ENCODE data around the gene RSPRY1.

Gene RSPRY1

GRCh38 chr16:57235128-57236021, 49.2 kb downstream of the RSPRY1 start:
- H3K4me1 ChIP-seq (ENCODE audit: control insufficient read depth, insufficient read depth, low read length), result no peaks in the 10 kb centered on the region
- H3K9ac ChIP-seq (ENCODE audit: low read depth, low read length), result no peak overlapping the region
- H3K27me3 ChIP-seq (ENCODE audit: control insufficient read depth, insufficient read depth, low read length), result no peaks in the 10 kb centered on the region
- H3K4me3 ChIP-seq (ENCODE audit: low read depth, low read length), result no peak overlapping the region
- H3K9me3 ChIP-seq (ENCODE audit: control insufficient read depth, insufficient read depth, low read length), result no peaks in the 10 kb centered on the region
- peaks cover 3% of the 10 kb centered on the region for H3K36me3 ChIP-seq (ENCODE audit: control insufficient read depth, insufficient read depth, low read length)

DNA sequence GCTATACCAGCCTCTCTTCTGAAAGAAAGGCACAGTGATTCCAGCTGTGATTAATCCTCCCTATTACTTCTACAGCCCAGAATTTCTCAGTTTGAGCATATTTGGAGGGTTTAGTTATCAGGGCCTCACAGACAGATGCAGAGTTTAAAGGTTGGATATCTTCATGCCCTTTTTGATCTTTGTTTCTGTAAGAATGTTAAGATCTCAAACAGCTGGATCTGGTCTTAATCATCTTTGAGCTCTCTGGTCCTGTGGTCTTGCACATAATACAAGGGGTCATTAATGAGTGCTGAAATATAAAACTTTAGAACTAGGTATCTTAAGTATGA, 49.9 kb downstream of the RSPRY1 start:
- Histone ChIP-seq H3K27me3 (ENCODE audit: control insufficient read depth, insufficient read depth, low read length) (no peaks in the 10 kb centered on the region), H3K4me3 (ENCODE audit: low read depth, low read length) (no peak overlapping the region), H3K9me3 (ENCODE audit: control insufficient read depth, insufficient read depth, low read length) (no peaks in the 10 kb centered on the region), H3K9ac (ENCODE audit: low read depth, low read length) (no peak overlapping the region), H3K4me1 (ENCODE audit: control insufficient read depth, insufficient read depth, low read length) (no peaks in the 10 kb centered on the region), H3K36me3 (ENCODE audit: control insufficient read depth, insufficient read depth, low read length) (peaks cover 3% of the 10 kb centered on the region)

GRCh38 chr16:57238682-57239081, 52.6 kb downstream of the RSPRY1 start:
- Histone ChIP-seq H3K27me3 (ENCODE audit: control insufficient read depth, insufficient read depth, low read length) (no peaks in the 10 kb centered on the region), H3K4me3 (ENCODE audit: low read depth, low read length) (no peak overlapping the region), H3K9ac (ENCODE audit: low read depth, low read length) (no peak overlapping the region), H3K36me3 (ENCODE audit: control insufficient read depth, insufficient read depth, low read length) (no peaks in the 10 kb centered on the region), H3K4me1 (ENCODE audit: control insufficient read depth, insufficient read depth, low read length) (no peaks in the 10 kb centered on the region), H3K9me3 (ENCODE audit: control insufficient read depth, insufficient read depth, low read length) (no peaks in the 10 kb centered on the region)

- Histone ChIP-seq H3K4me1 (ENCODE audit: control insufficient read depth, insufficient read depth, low read length) (no peaks in the 10 kb centered on the region), H3K36me3 (ENCODE audit: control insufficient read depth, insufficient read depth, low read length) (no peaks in the 10 kb centered on the region), H3K9ac (ENCODE audit: low read depth, low read length) (no peak overlapping the region), H3K4me3 (ENCODE audit: low read depth, low read length) (no peak overlapping the region), H3K27me3 (ENCODE audit: control insufficient read depth, insufficient read depth, low read length) (no peaks in the 10 kb centered on the region), H3K9me3 (ENCODE audit: control insufficient read depth, insufficient read depth, low read length) (no peaks in the 10 kb centered on the region)
These were observed 53.0 kb downstream of the RSPRY1 start for GRCh38 chr16:57239107-57239506.

DNA sequence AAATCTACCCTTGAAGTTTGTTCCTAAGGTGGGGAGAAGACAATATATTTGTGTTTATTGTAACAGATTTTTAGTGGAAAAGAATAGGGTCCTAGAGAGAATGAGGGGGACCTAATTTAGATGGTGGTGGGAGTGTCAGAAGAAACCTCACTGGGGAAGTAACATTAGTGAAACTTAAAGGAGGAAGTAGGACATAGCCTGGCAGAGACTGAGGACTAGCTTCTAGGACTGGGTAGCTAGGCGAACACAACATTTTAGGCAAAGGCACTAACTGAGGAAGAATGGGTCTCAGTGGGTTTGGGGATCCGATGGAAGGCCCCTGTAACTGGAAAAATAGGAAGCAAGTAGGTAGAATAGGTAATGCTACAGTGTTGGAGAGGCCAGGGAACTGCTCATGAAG, 54.7 kb downstream of the RSPRY1 start:
- Histone ChIP-seq H3K9me3 (ENCODE audit: control insufficient read depth, insufficient read depth, low read length) (no peaks in the 10 kb centered on the region), H3K36me3 (ENCODE audit: control insufficient read depth, insufficient read depth, low read length) (no peaks in the 10 kb centered on the region), H3K9ac (ENCODE audit: low read depth, low read length) (no peak overlapping the region)

GRCh38 chr16:57242650-57243049, 56.5 kb downstream of the RSPRY1 start:
- H3K4me1 ChIP-seq (ENCODE audit: control insufficient read depth, insufficient read depth, low read length), result no peaks in the 10 kb centered on the region
- H3K36me3 ChIP-seq (ENCODE audit: control insufficient read depth, insufficient read depth, low read length), result no peaks in the 10 kb centered on the region
- H3K4me3 ChIP-seq (ENCODE audit: low read depth, low read length), result no peak overlapping the region
- H3K9ac ChIP-seq (ENCODE audit: low read depth, low read length), result no peak overlapping the region
- H3K27me3 ChIP-seq (ENCODE audit: control insufficient read depth, insufficient read depth, low read length), result no peaks in the 10 kb centered on the region
- H3K9me3 ChIP-seq (ENCODE audit: control insufficient read depth, insufficient read depth, low read length), result no peaks in the 10 kb centered on the region

More for the DNA sequence above, 54.7 kb downstream of the RSPRY1 start:
- no peaks in the 10 kb centered on the region for H3K27me3 ChIP-seq (ENCODE audit: control insufficient read depth, insufficient read depth, low read length)
- no peak overlapping the region for H3K4me3 ChIP-seq (ENCODE audit: low read depth, low read length)
- no peaks in the 10 kb centered on the region for H3K4me1 ChIP-seq (ENCODE audit: control insufficient read depth, insufficient read depth, low read length)

GRCh38 chr16:57244463-57244766, 58.3 kb downstream of the RSPRY1 start:
- Histone ChIP-seq H3K27me3 (ENCODE audit: control insufficient read depth, insufficient read depth, low read length) (no peaks in the 10 kb centered on the region), H3K4me3 (ENCODE audit: low read depth, low read length) (peak overlapping the region; percentile 60), H3K9ac (ENCODE audit: low read depth, low read length) (no peak overlapping the region), H3K9me3 (ENCODE audit: control insufficient read depth, insufficient read depth, low read length) (no peaks in the 10 kb centered on the region), H3K4me1 (ENCODE audit: control insufficient read depth, insufficient read depth, low read length) (no peaks in the 10 kb centered on the region), H3K36me3 (ENCODE audit: control insufficient read depth, insufficient read depth, low read length) (no peaks in the 10 kb centered on the region)

GRCh38 chr16:57244767-57245471, 58.8 kb downstream of the RSPRY1 start, which contains the start of gene ARL2BP:
TSS of gene ARL2BP (plus strand) at chr16:57245259. CDS start at chr16:57245368, 109 bp downstream.
- Histone ChIP-seq H3K36me3 (ENCODE audit: control insufficient read depth, insufficient read depth, low read length) (no peaks in the 10 kb centered on the region), H3K9ac (ENCODE audit: low read depth, low read length) (peak within 1 kb of the TSS; percentile 58), H3K4me1 (ENCODE audit: control insufficient read depth, insufficient read depth, low read length) (no peaks in the 10 kb centered on the region), H3K27me3 (ENCODE audit: control insufficient read depth, insufficient read depth, low read length) (no peaks in the 10 kb centered on the region), H3K4me3 (ENCODE audit: low read depth, low read length) (peak within 1 kb of the TSS; percentile 60), H3K9me3 (ENCODE audit: control insufficient read depth, insufficient read depth, low read length) (no peaks in the 10 kb centered on the region)

DNA sequence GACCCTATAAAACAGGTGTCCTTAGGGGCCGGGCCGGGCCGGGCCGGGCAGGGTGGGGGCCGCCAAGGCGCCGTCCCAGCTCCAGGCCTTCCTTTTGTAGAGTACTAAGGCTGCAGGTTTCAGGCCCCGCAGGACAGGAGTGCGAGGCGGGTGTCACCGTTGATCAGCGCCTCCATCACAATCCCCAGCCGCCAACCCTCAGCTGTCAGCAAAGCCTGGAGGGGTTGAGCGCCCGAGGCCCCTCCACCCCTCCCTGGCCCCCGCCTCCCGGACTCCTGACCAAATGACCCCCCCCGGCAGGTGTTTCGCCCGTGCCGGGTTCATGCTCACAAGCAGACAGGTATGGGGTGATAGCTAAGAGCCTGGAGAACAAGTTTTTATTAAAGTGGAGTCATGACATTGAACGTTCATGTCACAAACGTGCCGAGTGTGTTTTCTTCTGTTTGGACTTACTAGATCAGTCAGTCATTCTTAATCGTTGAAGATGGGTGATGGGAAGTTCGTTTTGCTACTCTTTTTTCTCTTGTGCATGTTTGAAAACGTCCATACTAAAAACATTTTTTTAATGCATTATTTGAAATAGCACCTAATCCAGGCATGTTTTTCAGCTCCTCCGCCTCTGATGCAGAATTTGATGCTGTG, 59.5 kb downstream of the RSPRY1 start:
- Histone ChIP-seq H3K27me3 (ENCODE audit: control insufficient read depth, insufficient read depth, low read length) (no peaks in the 10 kb centered on the region), H3K9ac (ENCODE audit: low read depth, low read length) (peak overlapping the region; percentile 58), H3K4me3 (ENCODE audit: low read depth, low read length) (peak overlapping the region; percentile 56), H3K4me1 (ENCODE audit: control insufficient read depth, insufficient read depth, low read length) (no peaks in the 10 kb centered on the region), H3K36me3 (ENCODE audit: control insufficient read depth, insufficient read depth, low read length) (no peaks in the 10 kb centered on the region), H3K9me3 (ENCODE audit: control insufficient read depth, insufficient read depth, low read length) (no peaks in the 10 kb centered on the region)

- Histone ChIP-seq H3K9ac (ENCODE audit: low read depth, low read length) (no peak overlapping the region), H3K9me3 (ENCODE audit: control insufficient read depth, insufficient read depth, low read length) (no peaks in the 10 kb centered on the region), H3K36me3 (ENCODE audit: control insufficient read depth, insufficient read depth, low read length) (no peaks in the 10 kb centered on the region), H3K4me3 (ENCODE audit: low read depth, low read length) (no peak overlapping the region), H3K27me3 (ENCODE audit: control insufficient read depth, insufficient read depth, low read length) (no peaks in the 10 kb centered on the region), H3K4me1 (ENCODE audit: control insufficient read depth, insufficient read depth, low read length) (no peaks in the 10 kb centered on the region)
These were observed 65.2 kb downstream of the RSPRY1 start for GRCh38 chr16:57251352-57251751.

DNA sequence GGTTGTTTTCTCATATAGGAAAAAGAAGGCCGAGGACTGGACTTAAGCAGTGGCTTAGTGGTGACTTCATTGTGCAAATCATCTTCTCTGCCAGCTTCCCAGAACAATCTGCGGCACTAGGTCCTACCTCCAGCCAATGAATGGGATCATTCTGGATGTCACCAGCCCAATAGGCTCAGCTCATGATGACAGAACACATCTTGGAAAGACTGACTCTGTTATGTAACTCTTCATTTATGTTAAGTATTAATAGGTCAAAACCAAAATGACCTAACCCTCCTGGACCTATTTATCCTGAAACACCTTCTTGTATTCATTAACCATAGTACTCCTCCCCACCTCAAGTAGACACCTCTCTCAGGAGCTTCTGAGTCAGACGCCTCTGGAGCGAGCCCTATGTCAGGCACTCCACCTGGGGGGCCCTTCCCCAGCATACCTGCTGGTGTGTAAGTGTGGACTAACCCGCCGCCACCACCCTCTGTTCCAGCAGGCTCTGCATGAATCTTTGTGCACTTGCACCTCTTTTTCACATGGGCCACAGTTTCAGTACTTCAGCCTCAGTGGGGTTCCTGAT, 66.1 kb downstream of the RSPRY1 start:
- no peak overlapping the region for H3K4me3 ChIP-seq (ENCODE audit: low read depth, low read length)
- H3K9ac ChIP-seq (ENCODE audit: low read depth, low read length), result no peak overlapping the region
- no peaks in the 10 kb centered on the region for H3K27me3 ChIP-seq (ENCODE audit: control insufficient read depth, insufficient read depth, low read length)
- no peaks in the 10 kb centered on the region for H3K36me3 ChIP-seq (ENCODE audit: control insufficient read depth, insufficient read depth, low read length)
- H3K4me1 ChIP-seq (ENCODE audit: control insufficient read depth, insufficient read depth, low read length), result no peaks in the 10 kb centered on the region
- H3K9me3 ChIP-seq (ENCODE audit: control insufficient read depth, insufficient read depth, low read length), result no peaks in the 10 kb centered on the region
